Esophagus squamous epithelium (tissue), 4 donors: Measurements from ENCODE around the gene CCDC30.

ENCODE experiments used
- CTCF ChIP-seq, 6 experiments: fragments of 450-650 bp in 4 of 6; fragments of 200-600 bp in 2 of 6; sonication (generic) in 2 of 6; IDR thresholded peaks; one replicate each; pipeline ENCODE4 v1.5.1; 2016 to 2019; ENCODE audit warnings: antibody characterized with exemption in 6 of 6, mild to moderate bottlenecking in 4 of 6, moderate library complexity in 4 of 6
- POLR2A ChIP-seq, 4 donors: fragments of 450-650 bp; IDR thresholded peaks; one replicate each; pipeline ENCODE4 v1.6.1; 2017; ENCODE audit warnings: antibody characterized with exemption in 4 of 4, mild to moderate bottlenecking in 4 of 4, moderate library complexity in 3 of 4

- TF ChIP-seq CTCF (IDR thresholded peaks at IDR 0.05) = no peak
- TF ChIP-seq POLR2A (IDR thresholded peaks at IDR 0.05) = no peak
Observed at GRCh38 chr1:42660907-42661500, 197.9 kb downstream of the CCDC30 start.
